ENCODE data around the gene LRRTM4.

DNA sequence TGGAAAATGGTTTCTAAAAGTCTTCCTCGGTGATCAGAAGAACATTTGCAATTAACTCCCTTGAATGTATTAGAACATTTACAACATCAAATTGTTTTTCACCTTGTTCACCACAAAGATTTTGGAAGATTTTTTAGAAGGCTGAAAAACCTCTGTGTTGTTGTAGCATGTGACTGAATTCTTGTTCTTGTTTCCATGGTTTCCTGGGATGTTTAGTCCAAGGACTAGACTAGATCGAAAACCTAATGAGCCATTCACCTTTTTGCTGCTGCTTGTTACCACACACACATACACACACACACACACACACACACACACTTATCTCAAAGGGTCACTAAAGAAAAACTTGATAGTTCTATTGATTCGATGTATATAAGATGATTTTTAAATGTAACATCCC, 380.0 kb downstream of the LRRTM4 start:
- TF ChIP-seq POLR2AphosphoS5 (IDR thresholded peaks at IDR 0.05; ENCODE audit: low read depth, low read length) (no peak), TAF1 (IDR thresholded peaks at IDR 0.05; ENCODE audit: borderline replicate concordance, low read depth, low read length) (no peak), MXI1 (IDR thresholded peaks at IDR 0.05; ENCODE audit: low read depth, low read length) (no peak), TEAD4 (IDR thresholded peaks at IDR 0.05; ENCODE audit: borderline replicate concordance, insufficient read depth) (no peak)
- TF ChIP-seq, protein P1, sequence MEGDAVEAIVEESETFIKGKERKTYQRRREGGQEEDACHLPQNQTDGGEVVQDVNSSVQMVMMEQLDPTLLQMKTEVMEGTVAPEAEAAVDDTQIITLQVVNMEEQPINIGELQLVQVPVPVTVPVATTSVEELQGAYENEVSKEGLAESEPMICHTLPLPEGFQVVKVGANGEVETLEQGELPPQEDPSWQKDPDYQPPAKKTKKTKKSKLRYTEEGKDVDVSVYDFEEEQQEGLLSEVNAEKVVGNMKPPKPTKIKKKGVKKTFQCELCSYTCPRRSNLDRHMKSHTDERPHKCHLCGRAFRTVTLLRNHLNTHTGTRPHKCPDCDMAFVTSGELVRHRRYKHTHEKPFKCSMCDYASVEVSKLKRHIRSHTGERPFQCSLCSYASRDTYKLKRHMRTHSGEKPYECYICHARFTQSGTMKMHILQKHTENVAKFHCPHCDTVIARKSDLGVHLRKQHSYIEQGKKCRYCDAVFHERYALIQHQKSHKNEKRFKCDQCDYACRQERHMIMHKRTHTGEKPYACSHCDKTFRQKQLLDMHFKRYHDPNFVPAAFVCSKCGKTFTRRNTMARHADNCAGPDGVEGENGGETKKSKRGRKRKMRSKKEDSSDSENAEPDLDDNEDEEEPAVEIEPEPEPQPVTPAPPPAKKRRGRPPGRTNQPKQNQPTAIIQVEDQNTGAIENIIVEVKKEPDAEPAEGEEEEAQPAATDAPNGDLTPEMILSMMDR (IDR thresholded peaks at IDR 0.05) = no peak
- TF ChIP-seq, protein P2, sequence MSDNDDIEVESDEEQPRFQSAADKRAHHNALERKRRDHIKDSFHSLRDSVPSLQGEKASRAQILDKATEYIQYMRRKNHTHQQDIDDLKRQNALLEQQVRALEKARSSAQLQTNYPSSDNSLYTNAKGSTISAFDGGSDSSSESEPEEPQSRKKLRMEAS (IDR thresholded peaks at IDR 0.05; ENCODE audit: low read depth) = no peak

All from SK-N-SH (cell line).